PC-3 (cell line): ENCODE results near the gene MDK. TPM values are rescaled to one million over a fixed set of nuclear protein-coding genes. Genes with fewer than 3 reads are reported as not detected.

Experiments
- ATAC-seq: fragments of 200-7000 bp; cut with Tn5 transposase; 2 replicates; pipeline ENCODE4 v1.9.1; 2020; ENCODE audit warnings: mild to moderate bottlenecking, moderate library complexity
- BruUV-seq: library from RNA; stranded (reverse); fragments of 400-500 nt; replicated peaks from 2 replicates; lab custom pipeline; 2021; lab: Mats Ljungman, UMichigan
- CTCF ChIA-PET: fragments of 300-600 bp; sonication (Branson Sonifier 250); formaldehyde crosslinking; loops from one replicate; lab custom pipeline; 2022; ENCODE audit warnings: antibody characterized with exemption; lab: Charles Lee
- POLR2A ChIA-PET: fragments of 300-600 bp; sonication (Branson Sonifier 250); formaldehyde crosslinking; loops from one replicate; lab custom pipeline; 2022; ENCODE audit warnings: antibody characterized with exemption; ENCODE audit not compliant: unreplicated experiment; lab: Charles Lee
- DNase-seq: peaks from one replicate; pipeline ENCODE4 v3.0.0-alpha.2; 2015
- H2AFZ ChIP-seq: fragments of 300-600 bp; sonication (generic); 2 replicates; pipeline ENCODE4 v1.6.0; 2016; ENCODE audit warnings: antibody characterized with exemption, low read length
- H3F3A ChIP-seq: fragments of 300-600 bp; sonication (generic); one replicate; pipeline ENCODE4 v1.6.0; 2017; ENCODE audit warnings: antibody characterized with exemption, low read length, control low read depth, mild to moderate bottlenecking; ENCODE audit not compliant: unreplicated experiment
- H3K27ac ChIP-seq: fragments of 300-600 bp; sonication (generic); 2 replicates; pipeline ENCODE4 v1.5.1; 2016; ENCODE audit warnings: mild to moderate bottlenecking, low read length
- H3K27me3 ChIP-seq: fragments of 300-600 bp; sonication (generic); 2 replicates; pipeline ENCODE4 v1.6.1; 2016; ENCODE audit warnings: low read length, mixed read lengths
- H3K36me3 ChIP-seq: fragments of 300-600 bp; sonication (generic); 2 replicates; pipeline ENCODE4 v1.6.1; 2016; ENCODE audit warnings: low read depth, mixed run types, low read length, mixed read lengths
- H3K4me1 ChIP-seq: fragments of 300-600 bp; sonication (generic); 2 replicates; pipeline ENCODE4 v1.5.1; 2016; ENCODE audit warnings: low read length; ENCODE audit not compliant: insufficient read depth
- H3K4me2 ChIP-seq: fragments of 300-600 bp; sonication (generic); 2 replicates; pipeline ENCODE4 v1.6.0; 2016; ENCODE audit warnings: low read length
- H3K4me3 ChIP-seq: fragments of 300-600 bp; sonication (generic); 2 replicates; pipeline ENCODE4 v1.5.1; 2016; ENCODE audit warnings: mild to moderate bottlenecking, low read length, mixed read lengths
- H3K79me2 ChIP-seq: fragments of 300-600 bp; sonication (generic); 2 replicates; pipeline ENCODE4 v1.6.1; 2017; ENCODE audit warnings: low read length, mixed read lengths
- H3K9ac ChIP-seq: fragments of 300-600 bp; sonication (generic); 2 replicates; pipeline ENCODE4 v1.6.0; 2016; ENCODE audit warnings: mild to moderate bottlenecking, low read length
- H3K9me2 ChIP-seq: fragments of 300-600 bp; sonication (generic); replicated peaks from 2 replicates; pipeline ENCODE4 v1.6.1; 2016; ENCODE audit warnings: mixed run types, low read length, mixed read lengths
- H3K9me3 ChIP-seq: fragments of 300-600 bp; sonication (generic); 2 replicates; pipeline ENCODE4 v1.6.1; 2016; ENCODE audit warnings: low read length, mixed read lengths
- H4K20me1 ChIP-seq: fragments of 300-600 bp; sonication (generic); 2 replicates; pipeline ENCODE4 v1.6.1; 2016; ENCODE audit warnings: low read length, mixed read lengths
- EZH2 ChIP-seq: fragments of 300-600 bp; sonication (generic); IDR thresholded peaks from one replicate; pipeline ENCODE4 v1.6.1; 2017; ENCODE audit warnings: antibody characterized with exemption, mild to moderate bottlenecking, low read length; ENCODE audit not compliant: unreplicated experiment
- EZH2phosphoT487 ChIP-seq: fragments of 300-600 bp; sonication (generic); IDR thresholded peaks from 2 replicates; pipeline ENCODE4 v1.6.1; 2018; ENCODE audit warnings: mild to moderate bottlenecking, antibody characterized with exemption, low read length, borderline replicate concordance
- intact Hi-C: fragments of 100-400 bp; cut with micrococcal nuclease; formaldehyde crosslinking; loops from 2 replicates; pipeline ENCODE4 v1.9.0; 2023
- total RNA-seq: library from RNA; depleted of rRNA; stranded (reverse); fragments of >200 nt; gene quantifications from 2 replicates; pipeline ENCODE4 v1.2.3, GENCODE V29; 2014
- TF ChIP-seq, protein P1 (sequence below): fragments of 300-600 bp; sonication (generic); conservative IDR thresholded peaks from 2 replicates; pipeline ENCODE4 v1.5.1; 2017; ENCODE audit warnings: antibody characterized with exemption, low read depth, mild to moderate bottlenecking, low read length

Gene MDK
- total RNA-seq, 1 experiment from 2014 or later: 184 TPM

DNA sequence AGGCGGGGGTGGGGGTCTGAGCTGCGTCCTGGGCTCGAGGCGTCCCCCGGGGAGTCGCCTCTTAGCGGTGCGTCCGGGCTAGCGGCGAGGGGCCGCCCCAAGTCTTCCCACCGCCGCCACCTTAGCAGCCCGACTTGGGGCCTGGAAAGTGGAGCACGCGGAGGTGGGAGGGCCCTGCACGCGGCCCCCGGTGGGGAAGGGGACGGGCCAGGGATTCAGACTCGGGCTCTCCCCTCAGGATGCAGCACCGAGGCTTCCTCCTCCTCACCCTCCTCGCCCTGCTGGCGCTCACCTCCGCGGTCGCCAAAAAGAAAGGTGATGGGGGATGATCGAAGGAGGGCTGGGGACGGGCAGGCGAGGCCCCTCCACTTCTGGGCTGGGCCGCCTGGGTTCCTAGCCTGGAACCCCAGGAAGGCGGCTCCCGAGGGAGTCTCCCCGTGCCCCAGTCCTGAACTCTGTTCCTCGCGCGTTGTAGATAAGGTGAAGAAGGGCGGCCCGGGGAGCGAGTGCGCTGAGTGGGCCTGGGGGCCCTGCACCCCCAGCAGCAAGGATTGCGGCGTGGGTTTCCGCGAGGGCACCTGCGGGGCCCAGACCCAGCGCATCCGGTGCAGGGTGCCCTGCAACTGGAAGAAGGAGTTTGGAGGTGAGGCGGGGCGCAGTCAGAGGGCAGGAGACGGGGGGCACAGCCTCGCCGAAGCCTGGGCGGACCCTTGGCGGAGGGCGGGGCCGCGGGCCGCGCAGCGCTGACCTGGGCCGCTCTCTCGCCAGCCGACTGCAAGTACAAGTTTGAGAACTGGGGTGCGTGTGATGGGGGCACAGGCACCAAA lies 563 bp downstream of the MDK start:
- ChIA-PET POLR2A (no interaction called here), CTCF (no interaction called here)
- TSS peak; percentile 47 for BruUV-seq
- peak overlapping the region; percentile 67 for H3K9ac ChIP-seq
- TF ChIP-seq EZH2phosphoT487 (no peak), EZH2 (no peak)
- TF ChIP-seq, protein P1, sequence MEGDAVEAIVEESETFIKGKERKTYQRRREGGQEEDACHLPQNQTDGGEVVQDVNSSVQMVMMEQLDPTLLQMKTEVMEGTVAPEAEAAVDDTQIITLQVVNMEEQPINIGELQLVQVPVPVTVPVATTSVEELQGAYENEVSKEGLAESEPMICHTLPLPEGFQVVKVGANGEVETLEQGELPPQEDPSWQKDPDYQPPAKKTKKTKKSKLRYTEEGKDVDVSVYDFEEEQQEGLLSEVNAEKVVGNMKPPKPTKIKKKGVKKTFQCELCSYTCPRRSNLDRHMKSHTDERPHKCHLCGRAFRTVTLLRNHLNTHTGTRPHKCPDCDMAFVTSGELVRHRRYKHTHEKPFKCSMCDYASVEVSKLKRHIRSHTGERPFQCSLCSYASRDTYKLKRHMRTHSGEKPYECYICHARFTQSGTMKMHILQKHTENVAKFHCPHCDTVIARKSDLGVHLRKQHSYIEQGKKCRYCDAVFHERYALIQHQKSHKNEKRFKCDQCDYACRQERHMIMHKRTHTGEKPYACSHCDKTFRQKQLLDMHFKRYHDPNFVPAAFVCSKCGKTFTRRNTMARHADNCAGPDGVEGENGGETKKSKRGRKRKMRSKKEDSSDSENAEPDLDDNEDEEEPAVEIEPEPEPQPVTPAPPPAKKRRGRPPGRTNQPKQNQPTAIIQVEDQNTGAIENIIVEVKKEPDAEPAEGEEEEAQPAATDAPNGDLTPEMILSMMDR: no peak
- no peak overlapping the region for H3K27ac ChIP-seq
- H3K9me2 ChIP-seq: no peaks in the 10 kb centered on the region
- H3K36me3 ChIP-seq: no peaks in the 10 kb centered on the region; the same call in 1 of the 2 replicates
- H3K4me1 ChIP-seq: peaks cover 8% of the 10 kb centered on the region; the same call in 1 of the 2 replicates
- H3K9me3 ChIP-seq: no peaks in the 10 kb centered on the region
- ATAC-seq (peak; percentile 12), DNase-seq (no peak)
- H3F3A ChIP-seq: no peaks in the 10 kb centered on the region
- peak overlapping the region; percentile 93 for H3K4me2 ChIP-seq
- H3K79me2 ChIP-seq: no peaks in the 10 kb centered on the region
- peak overlapping the region; percentile 79 for H3K4me3 ChIP-seq
- intact Hi-C loops: no loop called here
- no peaks in the 10 kb centered on the region for H3K27me3 ChIP-seq
- H4K20me1 ChIP-seq: no peaks in the 10 kb centered on the region
- peak overlapping the region; percentile 73 for H2AFZ ChIP-seq

DNA sequence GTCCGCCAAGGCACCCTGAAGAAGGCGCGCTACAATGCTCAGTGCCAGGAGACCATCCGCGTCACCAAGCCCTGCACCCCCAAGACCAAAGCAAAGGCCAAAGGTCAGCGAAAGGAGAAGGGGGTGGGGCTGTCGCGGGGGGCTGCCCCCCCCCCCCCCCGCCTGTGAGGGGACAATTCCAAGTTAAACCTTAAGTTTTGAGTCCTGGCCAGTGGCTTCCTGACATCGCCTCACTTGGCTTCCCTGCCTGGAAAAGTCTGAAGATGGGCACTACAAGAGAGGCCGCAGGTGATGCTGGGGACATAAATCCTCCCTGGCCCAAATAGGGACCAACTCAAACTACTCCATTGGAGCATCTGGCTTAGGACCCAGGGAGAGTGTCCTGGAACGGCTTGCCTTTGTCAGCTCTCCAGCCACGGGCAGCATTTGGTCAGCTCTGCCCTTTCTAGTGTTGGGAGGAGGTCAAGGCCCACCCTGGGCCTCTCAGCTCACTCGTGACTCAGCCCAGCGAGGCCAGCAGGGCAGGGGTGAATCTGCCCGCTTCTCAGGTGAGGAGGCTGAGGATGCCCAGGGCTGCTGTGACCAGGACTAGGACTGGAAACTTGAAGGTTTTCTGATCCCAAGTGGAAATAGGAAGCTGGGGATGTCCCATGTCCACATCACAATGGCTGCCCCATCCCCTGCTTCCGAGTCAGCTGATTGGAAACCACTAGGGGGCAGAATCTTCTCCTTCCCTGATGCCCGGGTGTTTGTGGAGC lies 1.4 kb downstream of the MDK start:
- Histone ChIP-seq H2AFZ (no peak overlapping the region), H3K4me3 (peak overlapping the region; percentile 79), H3K9me2 (no peaks in the 10 kb centered on the region), H3F3A (no peaks in the 10 kb centered on the region), H3K79me2 (no peaks in the 10 kb centered on the region), H4K20me1 (no peaks in the 10 kb centered on the region), H3K9ac (no peak overlapping the region), H3K27me3 (no peaks in the 10 kb centered on the region), H3K4me2 (peak overlapping the region; percentile 93), H3K4me1 (peaks cover 8% of the 10 kb centered on the region; the same call in 1 of the 2 replicates), H3K36me3 (no peaks in the 10 kb centered on the region; the same call in 1 of the 2 replicates), H3K27ac (no peak overlapping the region), H3K9me3 (no peaks in the 10 kb centered on the region)
- no TSS peak for BruUV-seq
- ATAC-seq (no peak), DNase-seq (peak; percentile 36)
- TF ChIP-seq EZH2phosphoT487 (no peak), EZH2 (no peak)
- TF ChIP-seq, protein P1: peak; percentile 66
- CTCF ChIA-PET: interaction anchor here (0.5 to 0.9 kb wide), 2 partner anchors 19 to 229 kb away, joined by 3 to 6 read pairs; no protein-coding TSS in a partner anchor
- POLR2A ChIA-PET: no interaction called here
- intact Hi-C loops: no loop called here
